ENCODE results near the gene UBN1. TPM values are rescaled to one million over a fixed set of nuclear protein-coding genes. Genes with fewer than 3 reads are reported as not detected.

Gene UBN1
- total and polyA plus RNA-seq, 10 of the 15 experiments (the other 5 are each of a cell fraction or from before 2014, with no cell fraction given) = 2.1 to 32.5 (median 13.9) TPM

- no peak for TF ChIP-seq CEBPZ (IDR thresholded peaks at IDR 0.05; ENCODE audit: low read depth, low read length)
- no peak for TF ChIP-seq ZSCAN29 (IDR thresholded peaks at IDR 0.05)
- no peak for TF ChIP-seq CBX3 (IDR thresholded peaks at IDR 0.05; ENCODE audit: borderline replicate concordance, low read depth)
- no peak for TF ChIP-seq NFIC (IDR thresholded peaks at IDR 0.05; ENCODE audit: low read depth, low read length)
- no peak for TF ChIP-seq TCF12 (IDR thresholded peaks at IDR 0.05; ENCODE audit: low read depth, low read length)
- TF ChIP-seq FOS (IDR thresholded peaks at IDR 0.05; ENCODE audit: borderline replicate concordance, extremely low read depth, insufficient read length) = no peak
Observed at GRCh38 chr16:4904942-4905615, 57.8 kb downstream of the UBN1 start (continued).

- Histone ChIP-seq H4K20me1 (ENCODE audit: control insufficient read depth, insufficient read depth) (no peaks in the 10 kb centered on the region), H3K27me3 (replicated peaks in 1 of 2; ENCODE audit: control insufficient read depth in 2 of 2, insufficient read depth in 2 of 2, low read length in 1 of 2) (no peaks in the 10 kb centered on the region), H3K4me3 (no peak overlapping the region), H3K4me2 (ENCODE audit: control insufficient read depth, insufficient read depth) (no peak overlapping the region), H2AFZ (ENCODE audit: control insufficient read depth, low read depth, low read length) (no peak overlapping the region), H3K4me1 (ENCODE audit: control insufficient read depth, insufficient read depth, low read length) (no peaks in the 10 kb centered on the region), H3K79me2 (ENCODE audit: control insufficient read depth, insufficient read depth, low read length) (no peaks in the 10 kb centered on the region), H3K27ac (ENCODE audit: control insufficient read depth, insufficient read depth) (no peak overlapping the region), H3K36me3 (ENCODE audit: control insufficient read depth in 2 of 2, insufficient read depth in 2 of 2, low read length in 1 of 2) (no peaks in the 10 kb centered on the region), H3K9me3 (replicated peaks; ENCODE audit: control insufficient read depth, insufficient read depth, low read length) (no peaks in the 10 kb centered on the region), H3K9ac (ENCODE audit: control insufficient read depth, insufficient read depth, low read length) (no peak overlapping the region)
- CTCF ChIA-PET = no interaction called here
- in situ Hi-C loops (cut with MboI) (no loop called here), intact Hi-C loops (cut with micrococcal nuclease; ENCODE audit: unreplicated experiment) (no loop called here)
- no TSS peak for BruUV-seq (replicated peaks)
- DNase-seq (ENCODE audit: low read depth, low spot score) (no peak), FAIRE-seq (no peak), ATAC-seq (no peak)
- RAD21 ChIA-PET (ENCODE audit: unreplicated experiment) = no interaction called here
- SMC1A ChIA-PET (ENCODE audit: uncharacterized antibody, unreplicated experiment) = no interaction called here
- 17% methylated on average over 4 of the region's 5 CpGs for WGBS (ENCODE audit: insufficient coverage, insufficient replicate concordance, low lambda C conversion rate, missing lambda C conversion rate)
- POLR2A ChIA-PET = no interaction called here
- no peak for TF ChIP-seq NFXL1 (IDR thresholded peaks at IDR 0.05; ENCODE audit: borderline replicate concordance)
- TF ChIP-seq SIX5 (IDR thresholded peaks at IDR 0.05; ENCODE audit: low read depth, low read length, severe bottlenecking) = no peak
- no peak for TF ChIP-seq CREB1 (IDR thresholded peaks at IDR 0.05; ENCODE audit: low read depth)
- no peak for TF ChIP-seq USF2 (IDR thresholded peaks at IDR 0.05; ENCODE audit: borderline replicate concordance, low read depth, low read length)
- TF ChIP-seq YBX1 (IDR thresholded peaks at IDR 0.05) = no peak
- TF ChIP-seq NR2C1 (IDR thresholded peaks at IDR 0.05) = no peak
- TF ChIP-seq MLLT1 (IDR thresholded peaks at IDR 0.05) = no peak
- TF ChIP-seq JUND (IDR thresholded peaks at IDR 0.05; ENCODE audit: low read depth, low read length) = no peak
- no peak for TF ChIP-seq E2F4 (IDR thresholded peaks at IDR 0.05; ENCODE audit: low read depth, low read length)
- TF ChIP-seq NR2C2 (IDR thresholded peaks at IDR 0.05; ENCODE audit: borderline replicate concordance, control insufficient read depth, insufficient read length, low read depth) = no peak
- no peak for TF ChIP-seq ZZZ3 (IDR thresholded peaks at IDR 0.05; ENCODE audit: control insufficient read depth, insufficient read length, low read depth)
Observed at GRCh38 chr16:4908854-4909401, 61.6 kb downstream of the UBN1 start.
